ENCODE results near the gene ELK4. TPM values are rescaled to one million over a fixed set of nuclear protein-coding genes. Genes with fewer than 3 reads are reported as not detected.
A peak's percentile ranks its signal among the peaks of the same experiment; 100 is the strongest.

Gene ELK4
- total and polyA plus RNA-seq, 2 of the 13 experiments (the other 11 are each of a cell fraction or from before 2014, with no cell fraction given), result 8.3 to 13.1 TPM

DNA sequence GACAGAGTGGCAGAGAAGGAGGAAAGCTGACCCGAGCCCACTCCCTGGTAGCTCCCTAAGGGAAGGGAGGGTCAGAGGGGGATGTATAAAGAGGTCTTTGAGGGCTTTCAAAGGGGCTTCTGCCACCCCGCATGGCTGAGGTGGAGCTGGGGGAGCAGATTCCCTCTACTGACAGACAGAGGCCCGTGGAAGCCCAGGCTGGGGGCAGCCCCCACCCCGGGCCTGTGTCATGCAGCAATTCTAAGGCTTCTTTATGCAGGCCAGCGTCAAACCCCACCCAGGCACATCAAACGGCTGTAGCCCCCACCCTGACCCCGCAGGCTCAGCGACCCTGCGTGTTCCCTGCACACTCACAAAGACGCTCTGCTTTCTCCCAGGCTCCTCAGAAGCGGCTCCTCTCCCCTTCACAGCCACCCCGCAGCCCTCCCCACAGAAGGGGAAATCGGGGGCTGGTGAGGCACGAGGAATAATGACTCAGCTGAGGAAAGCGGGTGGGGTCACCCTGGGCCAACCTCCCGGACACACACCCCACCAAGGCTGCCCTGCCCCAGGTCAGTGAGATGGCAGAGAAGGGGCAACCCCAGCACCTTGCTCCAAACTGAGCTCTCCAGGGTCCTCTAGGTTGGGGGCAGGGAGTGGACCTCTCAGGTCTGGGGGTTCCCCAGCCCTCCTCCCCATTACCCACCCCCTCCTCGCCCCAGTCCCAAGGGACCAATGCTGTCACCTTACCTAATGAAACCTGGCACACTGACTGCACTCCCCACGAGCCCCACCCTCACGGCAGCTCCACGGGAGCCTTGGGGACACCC lies 37.7 kb upstream of the ELK4 start:
- ATAC-seq, result no peak
- TF ChIP-seq SIX1 (CRISPR knock-in tag; IDR thresholded peaks at IDR 0.05; ENCODE audit: borderline replicate concordance) (no peak), ZNF687 (CRISPR knock-in tag; IDR thresholded peaks at IDR 0.05) (peak; percentile 17; the same call in 1 of the 2 replicates), ZNF430 (CRISPR knock-in tag; IDR thresholded peaks at IDR 0.05) (0 out of 2 replicates have a peak, but pooled peaks have one; percentile 23)
- H3K27ac ChIP-seq (ENCODE audit: extremely low read length, insufficient read depth, low read length), result no peak overlapping the region
- H3K4me3 ChIP-seq (replicated peaks in 1 of 3; ENCODE audit: insufficient read depth in 1 of 3, low read depth in 2 of 3, low read length in 3 of 3), result no peak overlapping the region
- H2AFZ ChIP-seq (ENCODE audit: low read length), result no peak overlapping the region
- no peaks in the 10 kb centered on the region for H3K9me3 ChIP-seq (ENCODE audit: low read length)
- intact Hi-C loops (cut with micrococcal nuclease; ENCODE audit: unreplicated experiment) (no loop called here), in situ Hi-C loops (cut with HindIII; ENCODE audit: extremely low pct_ligation_motif_present, low pct_unique_long_range_greater_than_20kb) (loop anchor here (5.0 kb wide), 1 partner anchor 33 kb away; no protein-coding TSS in a partner anchor)
- no peaks in the 10 kb centered on the region for H3K79me2 ChIP-seq (ENCODE audit: insufficient read depth, low read length)
- H3K4me2 ChIP-seq (ENCODE audit: low read depth, low read length), result no peak overlapping the region
- DNase-seq (ENCODE audit: low spot score), result no peak
- no peaks in the 10 kb centered on the region for H3K27me3 ChIP-seq (ENCODE audit: control insufficient read depth in 1 of 2, insufficient read depth in 2 of 2, low read length in 2 of 2)
- POLR2A ChIA-PET, result interaction anchor here (0.8 kb wide), 2 partner anchors 8 to 10 kb away, joined by 3 read pairs; no protein-coding TSS in a partner anchor
- WGBS (ENCODE audit: low lambda C conversion rate), result 92% methylated on average over 8 of the region's 20 CpGs
- no peak for FAIRE-seq
- H4K20me1 ChIP-seq (ENCODE audit: insufficient read depth, low read length), result no peaks in the 10 kb centered on the region
- H3K9ac ChIP-seq (ENCODE audit: insufficient read depth, low read depth, low read length), result no peak overlapping the region
- no TSS peak for BruUV-seq (replicated peaks)
- peaks cover 93% of the 10 kb centered on the region for H3K4me1 ChIP-seq (ENCODE audit: insufficient read depth, low read length)
- no peaks in the 10 kb centered on the region for H3K36me3 ChIP-seq (replicated peaks in 1 of 2; ENCODE audit: control insufficient read depth in 1 of 2, insufficient read depth in 2 of 2, low read length in 2 of 2)
- CTCF ChIA-PET (ENCODE audit: low intra/inter-chr PET ratio, low total read pairs), result no interaction called here
